SK-N-SH treated with all-trans-retinoic acid at 6 μM for 48 hours (cell line): ENCODE data around the gene JMJD1C.

ENCODE experiments used
- CSDC2 ChIP-seq: fragments of 250-450 bp; sonication (Bioruptor Pico); IDR thresholded peaks from 2 replicates; pipeline ENCODE4 v1.5.0; 2020; ENCODE audit warnings: mild to moderate bottlenecking, moderate library complexity
- GLIS3 ChIP-seq: fragments of 250-450 bp; sonication (Bioruptor Pico); IDR thresholded peaks from 2 replicates; pipeline ENCODE4 v1.5.0; 2020; ENCODE audit warnings: mild to moderate bottlenecking, moderate library complexity
- PATZ1 ChIP-seq: fragments of 250-450 bp; sonication (Bioruptor Pico); IDR thresholded peaks from 2 replicates; pipeline ENCODE4 v1.8.0; 2020; ENCODE audit warnings: mild to moderate bottlenecking, moderate library complexity, borderline replicate concordance
- SNAI2 ChIP-seq: fragments of 250-450 bp; sonication (Bioruptor Pico); IDR thresholded peaks from 2 replicates; pipeline ENCODE4 v1.5.0; 2020; ENCODE audit warnings: mild to moderate bottlenecking, moderate library complexity
- TOX ChIP-seq: fragments of 250-450 bp; sonication (Bioruptor Pico); IDR thresholded peaks from 2 replicates; pipeline ENCODE4 v1.8.0; 2021; ENCODE audit warnings: mild to moderate bottlenecking, moderate library complexity, borderline replicate concordance
- ZNF8 ChIP-seq: fragments of 450-650 bp; formaldehyde crosslinking; IDR thresholded peaks from 2 replicates; pipeline ENCODE4 v1.5.0; 2020; ENCODE audit warnings: mild to moderate bottlenecking, moderate library complexity

DNA sequence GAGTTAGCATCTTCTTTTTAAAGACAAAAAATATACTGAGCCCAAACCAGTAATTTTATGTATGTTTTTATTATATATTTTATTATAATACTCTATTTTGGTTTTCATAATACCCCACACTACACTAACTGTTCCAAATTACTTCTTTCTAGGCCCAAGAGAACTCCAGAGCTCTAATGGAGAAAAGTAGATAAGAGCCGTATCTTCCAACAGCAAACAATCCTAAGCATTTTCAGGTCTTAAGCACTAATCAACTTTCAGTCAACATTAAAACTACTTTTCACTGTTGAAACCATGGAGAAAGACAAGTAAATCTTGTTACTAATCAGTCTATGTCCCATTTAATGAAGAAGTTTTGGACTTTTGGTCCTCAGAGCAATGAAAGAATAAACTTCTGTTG lies 55.1 kb downstream of the JMJD1C start:
- TF ChIP-seq SNAI2 (no peak), PATZ1 (CRISPR knock-in tag) (no peak), GLIS3 (CRISPR knock-in tag) (no peak), ZNF8 (CRISPR knock-in tag) (no peak), TOX (CRISPR knock-in tag) (no peak), CSDC2 (CRISPR knock-in tag) (no peak)
